OCI-LY7 (cell line): Measurements from ENCODE around the gene TBC1D21. TPM values are rescaled to one million over a fixed set of nuclear protein-coding genes. Genes with fewer than 3 reads are reported as not detected.

ENCODE experiments used
- BruUV-seq: library from RNA; stranded (reverse); fragments of 400-500 nt; replicated peaks from 2 replicates; lab custom pipeline; 2021; lab: Mats Ljungman, UMichigan
- CTCF ChIA-PET: fragments of 300-600 bp; sonication (Branson Sonifier 250); formaldehyde crosslinking; loops from one replicate; lab custom pipeline; 2022; ENCODE audit warnings: antibody characterized with exemption; ENCODE audit not compliant: unreplicated experiment; lab: Charles Lee
- POLR2A ChIA-PET: fragments of 300-600 bp; sonication (Branson Sonifier 250); formaldehyde crosslinking; loops from one replicate; lab custom pipeline; 2022; ENCODE audit warnings: antibody characterized with exemption; lab: Charles Lee
- DNase-seq: peaks from one replicate; pipeline ENCODE4 v3.0.0-alpha.2; 2015; ENCODE audit warnings: low spot score
- H2AFZ ChIP-seq: fragments of 200-600 bp; sonication (generic), shearing (Covaris generic); 2 replicates; pipeline ENCODE4 v1.6.1; 2014; ENCODE audit warnings: mild to moderate bottlenecking, antibody characterized with exemption, low read length, moderate library complexity
- H3K27ac ChIP-seq: fragments of 200-600 bp; sonication (generic); 2 replicates; pipeline ENCODE4 v1.5.1; 2014; ENCODE audit warnings: mixed run types, low read depth, mild to moderate bottlenecking, moderate library complexity, low read length, inconsistent platforms; ENCODE audit not compliant: poor library complexity, severe bottlenecking
- H3K36me3 ChIP-seq: fragments of 200-600 bp; sonication (generic); 2 replicates; pipeline ENCODE4 v1.6.1; 2014; ENCODE audit warnings: mild to moderate bottlenecking, antibody characterized with exemption, low read length, moderate library complexity, mixed read lengths; ENCODE audit not compliant: insufficient read depth
- H3K4me1 ChIP-seq: fragments of 200-600 bp; sonication (generic); 2 replicates; pipeline ENCODE4 v1.5.1; 2014; ENCODE audit warnings: mild to moderate bottlenecking, low read length; ENCODE audit not compliant: insufficient read depth, poor library complexity, severe bottlenecking
- H3K4me2 ChIP-seq: fragments of 200-600 bp; sonication (generic); 2 replicates; pipeline ENCODE4 v1.6.1; 2014; ENCODE audit warnings: mild to moderate bottlenecking, low read length
- H3K4me3 ChIP-seq: fragments of 200-600 bp; sonication (generic); 2 replicates; pipeline ENCODE4 v1.5.1; 2014; ENCODE audit warnings: mild to moderate bottlenecking, low read depth, low read length; ENCODE audit not compliant: poor library complexity, severe bottlenecking
- H3K79me2 ChIP-seq: fragments of 200-600 bp; sonication (generic); 2 replicates; pipeline ENCODE4 v1.6.1; 2016; ENCODE audit warnings: low read depth, mild to moderate bottlenecking, low read length, moderate library complexity, mixed read lengths; ENCODE audit not compliant: insufficient read depth
- H3K9me2 ChIP-seq: fragments of 200-600 bp; sonication (generic); 2 replicates; pipeline ENCODE4 v1.6.1; 2016; ENCODE audit warnings: mild to moderate bottlenecking, low read length, mixed read lengths; ENCODE audit not compliant: insufficient read depth
- H3K9me3 ChIP-seq: fragments of 200-600 bp; sonication (generic); 2 replicates; pipeline ENCODE4 v1.6.1; 2014; ENCODE audit warnings: mild to moderate bottlenecking, mixed run types, low read length, mixed read lengths
- H4K20me1 ChIP-seq: fragments of 200-600 bp; sonication (generic); 2 replicates; pipeline ENCODE4 v1.6.1; 2014; ENCODE audit warnings: mild to moderate bottlenecking, antibody characterized with exemption, low read length, moderate library complexity, mixed read lengths; ENCODE audit not compliant: insufficient read depth
- CTCF ChIP-seq: fragments of 200-600 bp; sonication (generic); conservative IDR thresholded peaks from 2 replicates; pipeline ENCODE4 v1.5.1; 2014; ENCODE audit warnings: mild to moderate bottlenecking, antibody characterized with exemption, low read length, moderate library complexity, mixed read lengths
- EZH2phosphoT487 ChIP-seq: fragments of 200-600 bp; sonication (generic); IDR thresholded peaks from 2 replicates; pipeline ENCODE4 v1.6.1; 2018; ENCODE audit warnings: low read depth, borderline replicate concordance, mild to moderate bottlenecking, mixed run types, antibody characterized with exemption, low read length, moderate library complexity, mixed read lengths
- intact Hi-C: fragments of 100-400 bp; cut with micrococcal nuclease; formaldehyde crosslinking; loops from one replicate; pipeline ENCODE4 v1.10.0; 2022; ENCODE audit not compliant: unreplicated experiment
- total RNA-seq, 2 experiments: library from RNA; depleted of rRNA in 1 of 2; stranded (reverse); fragments of >200 nt in 1 of 2; shearing (Covaris generic) in 1 of 2; gene quantifications; 2 replicates each; pipeline ENCODE4 v1.2.3, GENCODE V29; 2014 to 2022

TBC1D21 gene
- total RNA-seq, 2 experiments from 2014 or later, result not detected

DNA sequence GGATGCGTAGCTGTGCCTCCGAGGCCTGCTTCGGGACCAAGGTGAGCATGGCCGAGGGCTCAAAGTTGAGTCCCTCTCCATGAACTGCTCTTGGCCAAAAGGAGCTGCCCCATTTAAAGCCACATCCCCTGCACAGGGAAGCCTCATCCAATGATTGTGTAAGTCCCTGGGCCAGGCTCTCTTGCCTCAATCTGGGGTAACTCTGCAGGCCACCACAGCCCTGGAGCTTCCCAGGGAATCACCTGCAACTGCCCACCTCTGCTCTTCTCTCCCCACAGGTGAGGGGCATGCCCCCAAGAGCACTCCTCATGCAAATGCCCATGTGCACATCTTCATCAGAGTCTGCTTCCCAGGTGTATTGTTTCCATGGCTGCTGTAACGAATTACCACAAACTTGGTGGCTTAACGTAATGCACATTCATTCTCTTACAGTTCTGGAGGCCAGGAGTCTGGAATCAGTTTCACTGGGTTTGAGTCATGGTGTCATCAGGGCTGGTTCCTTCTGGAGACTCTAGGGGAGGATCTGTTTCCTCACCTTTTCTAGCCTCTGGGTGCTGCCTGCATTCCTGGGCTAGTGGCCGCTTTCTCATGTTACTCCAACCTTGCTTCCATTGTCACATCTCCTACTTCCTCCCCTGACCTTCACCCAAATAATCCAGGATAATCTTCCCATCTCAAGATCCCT is 27.9 kb downstream of the TBC1D21 start:
- BruUV-seq, result no TSS peak
- Histone ChIP-seq H3K27ac (no peak overlapping the region), H4K20me1 (no peaks in the 10 kb centered on the region), H3K4me2 (no peak overlapping the region), H3K9me2 (no peaks in the 10 kb centered on the region), H3K36me3 (no peaks in the 10 kb centered on the region), H3K9me3 (no peaks in the 10 kb centered on the region), H3K79me2 (no peaks in the 10 kb centered on the region), H3K4me3 (no peak overlapping the region), H3K4me1 (no peaks in the 10 kb centered on the region), H2AFZ (no peak overlapping the region)
- TF ChIP-seq CTCF (no peak), EZH2phosphoT487 (no peak)
- intact Hi-C loops, result no loop called here
- DNase-seq, result no peak
- POLR2A ChIA-PET, result no interaction called here
- CTCF ChIA-PET, result no interaction called here

GRCh38 chr15:73902121-73903020 is 29.0 kb downstream of the TBC1D21 start:
- no peaks in the 10 kb centered on the region for H3K36me3 ChIP-seq
- TF ChIP-seq EZH2phosphoT487 (no peak), CTCF (no peak)
- no peaks in the 10 kb centered on the region for H4K20me1 ChIP-seq
- BruUV-seq, result no TSS peak
- no peaks in the 10 kb centered on the region for H3K4me1 ChIP-seq
- H3K79me2 ChIP-seq, result no peaks in the 10 kb centered on the region
- ChIA-PET POLR2A (no interaction called here), CTCF (no interaction called here)
- intact Hi-C loops, result no loop called here
- no peaks in the 10 kb centered on the region for H3K9me3 ChIP-seq
- no peak overlapping the region for H2AFZ ChIP-seq
- H3K27ac ChIP-seq, result no peak overlapping the region
- no peaks in the 10 kb centered on the region for H3K9me2 ChIP-seq
- DNase-seq, result no peak
- no peak overlapping the region for H3K4me2 ChIP-seq
- no peak overlapping the region for H3K4me3 ChIP-seq
